LNCaP clone FGC (cell line): ENCODE data around the gene GLS2.

Experiments
- DNase-seq: peaks from one replicate; pipeline ENCODE4 v3.0.0-alpha.2; 2011; ENCODE audit warnings: low read depth
- H3K4me3 ChIP-seq: 2 replicates; pipeline ENCODE4 v1.5.1; 2011; ENCODE audit warnings: mild to moderate bottlenecking, low read depth, low read length, control low read depth
- CTCF ChIP-seq: IDR thresholded peaks from 2 replicates; pipeline ENCODE4 v1.5.1; 2012; ENCODE audit warnings: mild to moderate bottlenecking; ENCODE audit not compliant: control insufficient read depth, insufficient read depth; ENCODE audit errors: extremely low read depth

The GLS2 gene

GRCh38 chr12:56488041-56488955 lies at the start of gene GLS2:
TSS of gene GLS2 (minus strand) at chr12:56488161. CDS start at chr12:56488118, 43 bp downstream.
- peak within 1 kb of the TSS; percentile 65 for H3K4me3 ChIP-seq
- TF ChIP-seq CTCF = no peak
- DNase-seq = peak; percentile 75

GRCh38 chr12:56537546-56537945 lies 49.6 kb upstream of the GLS2 start:
- no peak for DNase-seq
- no peak overlapping the region for H3K4me3 ChIP-seq
- no peak for TF ChIP-seq CTCF

- H3K4me3 ChIP-seq = no peak overlapping the region
- no peak for DNase-seq
- no peak for TF ChIP-seq CTCF
Observed at GRCh38 chr12:56530390-56531055, 42.6 kb upstream of the GLS2 start.

- no peak for DNase-seq
- no peak overlapping the region for H3K4me3 ChIP-seq
- no peak for TF ChIP-seq CTCF
Observed at GRCh38 chr12:56529656-56530055, 41.7 kb upstream of the GLS2 start.

- TF ChIP-seq CTCF = no peak
- no peak for DNase-seq
- no peak overlapping the region for H3K4me3 ChIP-seq
Observed at GRCh38 chr12:56528846-56529245, 40.9 kb upstream of the GLS2 start.

GRCh38 chr12:56522411-56523193 lies 34.6 kb upstream of the GLS2 start:
- TF ChIP-seq CTCF = no peak
- DNase-seq = no peak
- H3K4me3 ChIP-seq = peak overlapping the region; percentile 56
